Muscle layer of duodenum (tissue), 2 donors: ENCODE data around the gene C19orf33.

Source experiments
- H3K27ac ChIP-seq: one replicate; pipeline ENCODE4 v1.7.0; 2013; ENCODE audit warnings: mild to moderate bottlenecking, low read length
- H3K27me3 ChIP-seq: one replicate; pipeline ENCODE4 v1.7.0; 2013; ENCODE audit warnings: low read depth, mild to moderate bottlenecking, control low read depth, low read length
- H3K36me3 ChIP-seq, 2 donors: one replicate each; pipeline ENCODE4 v1.7.0; 2013; ENCODE audit warnings: low read length in 2 of 2, control low read depth in 1 of 2, mild to moderate bottlenecking in 1 of 2; ENCODE audit not compliant: insufficient read depth in 2 of 2, control insufficient read depth in 1 of 2
- H3K4me1 ChIP-seq, 2 donors: one replicate each; pipeline ENCODE4 v1.7.0; 2013; ENCODE audit warnings: low read length in 2 of 2, mild to moderate bottlenecking in 2 of 2, control low read depth in 1 of 2, moderate library complexity in 1 of 2; ENCODE audit not compliant: insufficient read depth in 2 of 2, control insufficient read depth in 1 of 2
- H3K4me3 ChIP-seq, 2 donors: one replicate each; pipeline ENCODE4 v1.7.0; 2013; ENCODE audit warnings: low read length in 2 of 2, low read depth in 1 of 2, mild to moderate bottlenecking in 1 of 2
- H3K9me3 ChIP-seq, 2 donors: one replicate each; pipeline ENCODE4 v1.7.0; 2013; ENCODE audit warnings: low read length in 2 of 2, control low read depth in 1 of 2, mild to moderate bottlenecking in 1 of 2; ENCODE audit not compliant: control insufficient read depth in 1 of 2
- donor health status: healthy.

The C19orf33 gene

DNA sequence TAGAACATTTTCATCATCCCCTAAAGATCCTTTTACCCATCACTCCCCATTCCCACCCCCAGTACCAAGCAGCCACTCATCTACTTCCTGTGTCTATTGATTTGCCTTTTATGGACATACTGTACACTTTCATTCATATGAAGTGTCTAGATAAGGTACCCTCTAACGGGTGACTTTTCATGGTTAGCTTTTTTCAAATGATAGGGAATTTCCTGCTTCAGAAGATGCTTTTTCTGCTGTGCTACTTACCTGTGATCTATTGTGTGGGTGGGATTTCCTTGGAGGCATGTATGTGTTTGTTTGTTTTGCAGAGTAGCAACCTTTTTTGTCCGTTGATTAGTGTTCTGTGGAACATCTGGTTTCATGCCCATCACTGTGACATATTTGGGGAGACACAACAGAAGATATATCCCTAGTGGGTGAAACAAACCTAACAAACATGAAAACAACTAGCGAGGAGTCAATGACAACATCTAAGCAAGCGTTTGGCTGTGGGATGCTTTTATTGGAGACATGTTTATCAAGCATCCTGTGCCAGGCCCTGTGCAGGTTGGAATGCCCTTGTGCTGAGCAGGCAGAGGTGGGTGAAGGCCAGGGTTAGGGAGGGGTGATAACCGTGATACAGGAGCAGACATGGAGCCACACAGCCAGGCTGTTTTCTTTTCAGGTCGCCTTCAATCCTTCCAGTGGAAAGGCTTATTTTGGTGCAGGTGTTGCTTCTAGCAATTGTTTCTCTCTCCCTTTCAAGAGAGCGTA, 22.1 kb upstream of the C19orf33 start:
- H3K27ac ChIP-seq, result no peak overlapping the region
- no peaks in the 10 kb centered on the region for H3K9me3 ChIP-seq
- H3K27me3 ChIP-seq, result no peaks in the 10 kb centered on the region
- peaks cover 4 to 7% of the 10 kb centered on the region in 2 donors for H3K4me1 ChIP-seq
- peaks cover 0 to 5% of the 10 kb centered on the region in 2 donors for H3K36me3 ChIP-seq
- H3K4me3 ChIP-seq, result no peak overlapping the region

DNA sequence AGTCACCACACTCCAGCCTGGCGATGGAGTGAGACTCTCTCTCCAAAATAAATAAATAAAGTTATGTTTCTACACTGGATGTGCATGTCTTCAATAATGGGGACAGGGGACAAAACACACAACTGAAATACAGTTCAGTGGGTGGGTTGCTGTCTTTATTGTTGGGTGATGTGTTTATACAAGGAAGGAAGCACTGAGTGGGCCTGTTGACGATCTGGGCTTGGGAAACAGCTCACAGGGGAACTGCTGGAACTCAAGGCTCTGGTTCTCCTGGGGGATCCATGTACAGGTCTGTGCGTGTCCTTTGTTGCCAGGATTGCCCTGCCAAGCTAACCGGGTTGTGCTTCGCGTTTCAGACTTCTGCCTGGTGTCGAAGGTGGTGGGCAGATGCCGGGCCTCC, 20.8 kb upstream of the C19orf33 start:
- Histone ChIP-seq H3K9me3 (no peaks in the 10 kb centered on the region), H3K4me3 (no peak overlapping the region), H3K36me3 (peaks cover 0 to 5% of the 10 kb centered on the region in 2 donors), H3K27ac (no peak overlapping the region), H3K27me3 (no peaks in the 10 kb centered on the region), H3K4me1 (peaks cover 0 to 3% of the 10 kb centered on the region in 2 donors)

DNA sequence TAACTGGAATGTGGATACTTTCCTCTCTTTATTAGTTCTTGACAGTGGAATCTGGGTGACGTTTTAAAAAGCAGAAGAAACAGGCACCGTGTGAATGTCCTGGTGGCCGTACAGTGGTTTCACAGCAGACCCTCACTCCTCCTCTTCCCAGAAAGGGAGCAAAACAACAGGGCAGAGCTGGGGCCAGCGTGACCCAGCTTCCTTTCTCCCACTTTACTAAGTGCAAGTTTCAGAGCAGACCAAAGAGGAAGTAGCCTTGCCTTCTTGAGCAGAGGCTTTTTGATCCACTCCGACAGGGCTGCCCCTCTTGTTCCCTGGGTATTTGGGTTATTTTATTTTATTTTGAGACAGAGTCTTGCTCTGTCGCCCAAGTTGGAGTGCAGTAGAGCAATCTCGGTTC, 19.6 kb upstream of the C19orf33 start:
- H3K27ac ChIP-seq, result no peak overlapping the region
- H3K4me1 ChIP-seq, result no peaks in the 10 kb centered on the region
- H3K9me3 ChIP-seq, result no peaks in the 10 kb centered on the region
- peaks cover 0 to 5% of the 10 kb centered on the region in 2 donors for H3K36me3 ChIP-seq
- H3K4me3 ChIP-seq, result no peak overlapping the region
- H3K27me3 ChIP-seq, result no peaks in the 10 kb centered on the region

DNA sequence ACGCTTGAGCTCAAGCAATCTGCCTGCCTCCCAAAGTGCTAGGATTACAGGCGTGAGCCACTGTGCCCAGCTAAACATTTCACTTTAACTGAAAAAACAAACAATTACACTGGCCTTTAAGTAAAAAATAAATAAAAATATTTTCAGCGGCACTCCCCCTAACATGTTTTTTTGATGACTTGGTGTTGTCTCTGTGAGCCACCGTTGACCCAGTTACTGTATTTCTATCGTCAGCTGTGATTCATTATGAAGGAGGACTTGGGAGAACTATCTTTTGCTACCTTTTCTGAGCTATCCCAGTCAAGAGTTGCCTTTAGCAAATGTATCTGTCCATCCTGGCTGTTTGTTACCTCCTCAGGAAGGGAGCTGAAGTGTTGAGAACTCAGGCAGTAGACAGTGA, 18.5 kb upstream of the C19orf33 start:
- H3K9me3 ChIP-seq, result no peaks in the 10 kb centered on the region
- no peaks in the 10 kb centered on the region for H3K27me3 ChIP-seq
- no peaks in the 10 kb centered on the region for H3K4me1 ChIP-seq
- H3K4me3 ChIP-seq, result no peak overlapping the region
- peaks cover 0 to 5% of the 10 kb centered on the region in 2 donors for H3K36me3 ChIP-seq
- H3K27ac ChIP-seq, result no peak overlapping the region

DNA sequence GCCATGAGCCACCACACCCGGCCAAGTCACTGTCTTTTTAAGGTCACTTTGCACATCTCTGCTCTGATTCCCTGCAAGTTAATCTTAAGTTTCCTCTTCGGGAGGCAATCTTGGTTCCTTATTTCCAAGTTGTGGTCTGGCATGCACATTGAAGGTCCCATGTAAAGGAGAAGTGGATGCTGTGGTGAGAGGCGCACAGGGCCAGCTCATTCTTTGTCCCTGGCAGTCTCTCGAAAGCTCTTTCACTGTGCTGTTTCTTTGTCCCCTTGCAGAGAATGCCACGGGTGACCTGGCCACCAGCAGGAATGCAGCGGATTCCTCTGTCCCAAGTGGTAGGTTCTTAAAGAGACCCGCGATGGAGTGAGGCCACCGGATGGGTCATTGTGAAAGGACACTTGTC, 16.4 kb upstream of the C19orf33 start:
- H3K27me3 ChIP-seq, result no peaks in the 10 kb centered on the region
- no peaks in the 10 kb centered on the region for H3K4me1 ChIP-seq
- no peak overlapping the region for H3K27ac ChIP-seq
- H3K4me3 ChIP-seq, result no peak overlapping the region
- no peaks in the 10 kb centered on the region for H3K9me3 ChIP-seq
- peaks cover 0 to 5% of the 10 kb centered on the region in 2 donors for H3K36me3 ChIP-seq

DNA sequence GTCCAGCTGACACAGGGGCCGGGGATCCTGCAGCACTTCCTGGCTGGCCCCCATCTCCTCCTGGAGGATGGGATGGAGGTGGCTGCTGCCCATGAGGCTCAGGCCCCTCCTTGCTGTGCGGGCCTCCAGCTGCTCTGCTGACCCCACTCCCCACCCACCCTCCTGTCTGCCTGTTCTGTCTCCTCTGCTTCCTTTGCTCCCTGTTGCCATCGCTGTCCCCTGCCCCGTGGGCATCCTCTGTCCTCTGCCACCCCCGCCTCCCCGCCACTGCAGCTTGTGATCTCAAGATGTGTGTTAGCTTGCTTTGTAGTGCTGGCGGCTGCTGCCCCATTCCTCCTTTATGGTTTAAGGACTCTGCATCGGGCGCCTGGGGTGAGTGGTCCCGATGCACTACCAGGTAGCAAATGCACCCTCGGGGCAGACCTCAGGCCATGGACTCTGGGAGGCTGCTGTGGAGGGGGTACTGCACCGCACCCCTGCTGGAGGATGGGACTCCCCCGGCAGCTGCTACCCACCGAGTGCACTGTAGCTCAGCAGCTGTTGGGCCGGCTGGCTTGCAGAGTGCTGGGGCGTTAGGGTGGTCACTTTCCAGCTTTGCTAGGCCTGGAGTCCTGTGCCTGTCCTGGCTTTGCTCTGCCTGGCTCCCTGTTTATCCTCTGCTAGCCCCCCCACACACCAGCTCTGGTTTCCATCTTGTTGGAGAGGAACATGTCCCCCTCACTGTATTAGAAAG, 15.8 kb upstream of the C19orf33 start:
- H3K4me1 ChIP-seq, result no peaks in the 10 kb centered on the region
- no peak overlapping the region for H3K27ac ChIP-seq
- H3K4me3 ChIP-seq, result no peak overlapping the region
- peaks cover 0 to 5% of the 10 kb centered on the region in 2 donors for H3K36me3 ChIP-seq
- no peaks in the 10 kb centered on the region for H3K9me3 ChIP-seq
- no peaks in the 10 kb centered on the region for H3K27me3 ChIP-seq

DNA sequence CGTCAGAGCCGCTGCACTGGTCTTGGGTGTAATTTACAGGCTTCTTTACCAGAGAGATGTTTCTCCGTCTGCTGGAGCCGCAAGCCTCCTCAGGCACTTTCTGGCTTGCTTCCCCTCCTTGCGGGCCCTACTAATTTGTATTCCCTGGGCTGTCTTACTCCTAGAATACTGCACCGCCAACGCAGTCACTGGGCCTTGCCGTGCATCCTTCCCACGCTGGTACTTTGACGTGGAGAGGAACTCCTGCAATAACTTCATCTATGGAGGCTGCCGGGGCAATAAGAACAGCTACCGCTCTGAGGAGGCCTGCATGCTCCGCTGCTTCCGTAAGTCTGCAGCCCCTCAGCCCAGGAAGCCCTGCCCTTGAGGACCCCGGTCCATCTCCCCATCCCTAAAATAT, 14.1 kb upstream of the C19orf33 start:
- H3K4me3 ChIP-seq, result no peak overlapping the region
- H3K27ac ChIP-seq, result no peak overlapping the region
- peaks cover 0 to 3% of the 10 kb centered on the region in 2 donors for H3K36me3 ChIP-seq

DNA sequence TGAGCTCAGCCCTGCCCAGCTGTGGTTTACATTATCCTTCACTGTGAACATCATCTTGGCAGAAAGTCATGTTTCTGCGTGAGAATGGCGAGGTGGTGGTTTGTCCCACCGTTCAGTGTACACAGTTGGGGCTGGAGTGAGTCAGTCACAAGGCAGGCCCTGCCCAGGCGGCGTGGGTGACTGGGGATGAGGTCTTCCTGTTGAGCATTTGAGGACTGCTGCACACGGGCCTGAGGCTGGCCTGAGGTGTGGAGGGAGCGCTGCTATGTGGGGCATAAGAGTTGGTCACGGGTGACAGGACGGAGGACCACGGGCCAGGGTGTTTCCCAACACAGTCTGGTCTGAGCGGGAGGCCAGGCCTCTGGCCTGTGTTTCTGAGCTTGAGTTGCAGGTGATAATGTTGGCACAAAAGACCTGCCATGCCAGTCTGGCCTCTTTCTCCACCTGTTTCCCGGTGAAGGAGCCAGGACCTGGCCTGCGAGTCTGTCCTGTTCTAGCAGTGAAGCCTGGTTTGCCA, 13.4 kb upstream of the C19orf33 start:
- no peak overlapping the region for H3K27ac ChIP-seq
- no peaks in the 10 kb centered on the region for H3K9me3 ChIP-seq
- no peaks in the 10 kb centered on the region for H3K36me3 ChIP-seq

More for the DNA sequence above, 14.1 kb upstream of the C19orf33 start:
- Histone ChIP-seq H3K4me1 (no peaks in the 10 kb centered on the region), H3K27me3 (no peaks in the 10 kb centered on the region), H3K9me3 (no peaks in the 10 kb centered on the region)

DNA sequence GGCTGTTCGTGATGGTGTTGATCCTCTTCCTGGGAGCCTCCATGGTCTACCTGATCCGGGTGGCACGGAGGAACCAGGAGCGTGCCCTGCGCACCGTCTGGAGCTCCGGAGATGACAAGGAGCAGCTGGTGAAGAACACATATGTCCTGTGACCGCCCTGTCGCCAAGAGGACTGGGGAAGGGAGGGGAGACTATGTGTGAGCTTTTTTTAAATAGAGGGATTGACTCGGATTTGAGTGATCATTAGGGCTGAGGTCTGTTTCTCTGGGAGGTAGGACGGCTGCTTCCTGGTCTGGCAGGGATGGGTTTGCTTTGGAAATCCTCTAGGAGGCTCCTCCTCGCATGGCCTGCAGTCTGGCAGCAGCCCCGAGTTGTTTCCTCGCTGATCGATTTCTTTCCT, 12.2 kb upstream of the C19orf33 start:
- Histone ChIP-seq H3K27ac (no peak overlapping the region), H3K4me3 (no peak overlapping the region), H3K4me1 (no peaks in the 10 kb centered on the region), H3K9me3 (no peaks in the 10 kb centered on the region), H3K36me3 (no peaks in the 10 kb centered on the region), H3K27me3 (no peaks in the 10 kb centered on the region)

More for the DNA sequence above, 13.4 kb upstream of the C19orf33 start:
- Histone ChIP-seq H3K27me3 (no peaks in the 10 kb centered on the region), H3K4me1 (no peaks in the 10 kb centered on the region), H3K4me3 (no peak overlapping the region)

DNA sequence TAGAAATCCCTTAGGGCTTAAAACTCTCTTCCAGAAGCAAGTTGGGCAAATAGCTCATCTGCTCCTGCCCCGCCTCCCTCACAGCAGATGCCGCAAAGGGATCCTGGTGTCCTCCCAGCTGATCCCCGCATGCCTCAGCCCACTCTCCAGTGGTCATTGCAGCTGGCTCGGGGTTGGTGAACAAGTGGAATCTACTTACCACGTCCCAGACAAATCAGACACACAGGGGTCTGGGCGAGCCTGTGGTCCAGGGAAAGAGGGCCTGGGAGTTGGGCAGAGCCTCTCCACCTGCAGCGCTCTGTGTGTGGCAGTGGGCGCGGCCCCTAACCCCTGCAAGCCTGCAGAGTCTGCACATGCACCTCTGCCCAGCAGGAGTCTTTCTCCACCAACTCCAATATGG, 10.8 kb upstream of the C19orf33 start:
- H3K9me3 ChIP-seq, result no peaks in the 10 kb centered on the region
- H3K4me3 ChIP-seq, result no peak overlapping the region
- H3K27me3 ChIP-seq, result no peaks in the 10 kb centered on the region
- no peak overlapping the region for H3K27ac ChIP-seq
- H3K36me3 ChIP-seq, result no peaks in the 10 kb centered on the region
- H3K4me1 ChIP-seq, result no peaks in the 10 kb centered on the region

DNA sequence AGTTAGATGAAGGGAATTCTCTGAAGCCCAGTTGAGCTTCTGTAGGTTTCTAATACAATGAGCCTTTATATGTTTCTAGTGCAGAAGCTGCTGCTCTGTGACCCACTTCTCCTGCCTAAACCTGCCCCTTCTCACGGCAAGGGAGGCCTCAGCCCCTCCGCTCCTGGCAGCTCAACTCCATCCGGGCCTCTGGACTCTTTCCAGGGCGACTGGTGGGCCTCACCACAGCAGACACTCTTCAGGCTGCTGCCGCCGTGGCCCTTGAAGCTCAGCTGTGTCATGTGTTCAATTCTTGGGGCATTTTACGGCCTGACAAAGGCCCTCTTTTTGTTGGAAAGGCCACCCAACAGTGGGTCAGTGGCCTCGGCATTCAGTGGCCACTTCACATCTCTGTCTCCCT, 10.0 kb upstream of the C19orf33 start:
- Histone ChIP-seq H3K4me1 (no peaks in the 10 kb centered on the region), H3K27me3 (no peaks in the 10 kb centered on the region), H3K9me3 (no peaks in the 10 kb centered on the region), H3K36me3 (no peaks in the 10 kb centered on the region), H3K27ac (no peak overlapping the region), H3K4me3 (no peak overlapping the region)
